MM.1S (cell line): ENCODE results near the gene SDR9C7.

Experiments used
- DNase-seq: peaks from one replicate; pipeline ENCODE4 v3.0.0-alpha.2; 2015
- H2AFZ ChIP-seq: fragments of 300-600 bp; sonication (generic); 2 replicates; pipeline ENCODE4 v1.6.0; 2016; ENCODE audit warnings: antibody characterized with exemption, low read length
- H3F3A ChIP-seq: fragments of 300-600 bp; sonication (generic); 2 replicates; pipeline ENCODE4 v1.6.1; 2016; ENCODE audit warnings: mild to moderate bottlenecking, antibody characterized with exemption, low read length, moderate library complexity, mixed read lengths; ENCODE audit not compliant: insufficient read depth
- H3K27ac ChIP-seq: fragments of 300-600 bp; sonication (generic); 2 replicates; pipeline ENCODE4 v1.5.1; 2016; ENCODE audit warnings: mild to moderate bottlenecking, low read length
- H3K27me3 ChIP-seq: fragments of 300-600 bp; sonication (generic); replicated peaks from 2 replicates; pipeline ENCODE4 v1.6.0; 2016; ENCODE audit warnings: low read length; ENCODE audit not compliant: insufficient read depth
- H3K36me3 ChIP-seq: fragments of 300-600 bp; sonication (generic); replicated peaks from 2 replicates; pipeline ENCODE4 v1.6.1; 2016; ENCODE audit warnings: mild to moderate bottlenecking, low read length, mixed read lengths; ENCODE audit not compliant: insufficient read depth
- H3K4me1 ChIP-seq: fragments of 300-600 bp; sonication (generic); 2 replicates; pipeline ENCODE4 v1.6.1; 2016; ENCODE audit warnings: low read length, mixed read lengths
- H3K4me2 ChIP-seq: fragments of 300-600 bp; sonication (generic); 2 replicates; pipeline ENCODE4 v1.6.0; 2016; ENCODE audit warnings: low read depth, low read length
- H3K4me3 ChIP-seq: fragments of 300-600 bp; sonication (generic); 2 replicates; pipeline ENCODE4 v1.5.1; 2016; ENCODE audit warnings: low read length, mixed read lengths
- H3K79me2 ChIP-seq: fragments of 300-600 bp; sonication (generic); 2 replicates; pipeline ENCODE4 v1.6.1; 2016; ENCODE audit warnings: mixed run types, low read length, mixed read lengths
- H3K9ac ChIP-seq: fragments of 300-600 bp; sonication (generic); 2 replicates; pipeline ENCODE4 v1.6.1; 2016; ENCODE audit warnings: low read length, mixed read lengths
- H3K9me2 ChIP-seq: fragments of 300-600 bp; sonication (generic); replicated peaks from 2 replicates; pipeline ENCODE4 v1.6.1; 2016; ENCODE audit warnings: mild to moderate bottlenecking, low read length, mixed read lengths; ENCODE audit not compliant: insufficient read depth
- H3K9me3 ChIP-seq: fragments of 300-600 bp; sonication (generic); replicated peaks from 2 replicates; pipeline ENCODE4 v1.6.1; 2016; ENCODE audit warnings: mild to moderate bottlenecking, low read length, mixed read lengths; ENCODE audit not compliant: insufficient read depth
- H4K20me1 ChIP-seq: fragments of 300-600 bp; sonication (generic); 2 replicates; pipeline ENCODE4 v1.6.1; 2016; ENCODE audit warnings: mild to moderate bottlenecking, low read length, moderate library complexity, mixed read lengths; ENCODE audit not compliant: insufficient read depth
- EZH2 ChIP-seq: fragments of 300-600 bp; sonication (generic); optimal IDR thresholded peaks from 2 replicates; pipeline ENCODE3; 2017; ENCODE audit warnings: low read depth, mild to moderate bottlenecking, antibody characterized with exemption, low read length, mixed read lengths
- EZH2phosphoT487 ChIP-seq: fragments of 300-600 bp; sonication (generic); IDR thresholded peaks from 2 replicates; pipeline ENCODE4 v1.6.1; 2018; ENCODE audit warnings: antibody characterized with exemption, low read length
- TF ChIP-seq, protein P1 (sequence below): fragments of 300-600 bp; sonication (generic); IDR thresholded peaks from 2 replicates; pipeline ENCODE4 v1.5.1; 2016; ENCODE audit warnings: antibody characterized with exemption, low read length, mixed read lengths

The SDR9C7 gene

DNA sequence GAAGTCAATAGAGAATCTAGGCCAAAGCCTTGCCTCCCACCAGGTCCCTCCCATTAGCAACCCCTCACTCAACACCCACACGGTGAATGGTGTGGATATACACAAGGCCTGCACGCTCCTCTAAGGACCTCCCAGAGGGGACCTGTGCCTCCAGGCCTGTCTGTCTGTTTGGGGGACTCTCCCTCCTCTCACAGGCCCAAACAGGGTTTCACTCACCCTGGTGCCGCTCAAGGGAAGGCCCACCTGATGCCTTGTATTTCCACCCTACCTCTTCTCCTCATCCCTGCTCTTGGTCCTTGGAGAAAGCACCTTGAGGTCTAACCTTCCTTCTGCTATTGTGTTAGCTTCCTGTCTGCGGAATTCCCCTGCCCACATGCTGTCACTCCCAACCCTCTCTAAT lies 4.4 kb downstream of the SDR9C7 start:
- no peaks in the 10 kb centered on the region for H3K79me2 ChIP-seq
- H3K9ac ChIP-seq: no peak overlapping the region

DNA sequence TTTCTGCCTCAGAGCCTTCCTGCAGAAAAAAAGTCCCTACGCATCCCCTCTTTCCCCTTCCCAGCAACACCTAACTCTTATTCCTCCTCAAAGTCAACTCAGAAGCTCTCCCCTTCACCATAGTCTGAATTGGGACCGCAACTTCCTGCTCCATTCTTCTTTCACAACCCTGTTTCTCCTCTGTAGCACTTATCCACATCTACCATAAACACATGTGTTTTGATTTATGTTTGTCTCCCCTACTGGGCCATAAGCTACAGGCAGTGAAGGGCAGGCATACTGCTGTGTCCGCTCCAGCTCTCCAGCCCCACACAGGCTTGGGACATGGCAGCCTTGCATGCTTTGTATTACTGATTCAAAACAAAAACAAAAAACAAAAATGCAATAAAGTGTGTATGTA lies 5.9 kb downstream of the SDR9C7 start:
- H3K27ac ChIP-seq: no peak overlapping the region
- no peak for DNase-seq

More for the DNA sequence above, 4.4 kb downstream of the SDR9C7 start:
- no peaks in the 10 kb centered on the region for H3K9me2 ChIP-seq
- no peak overlapping the region for H3K4me2 ChIP-seq
- H3K4me1 ChIP-seq: no peaks in the 10 kb centered on the region
- no peak for TF ChIP-seq EZH2
- TF ChIP-seq, protein P1, sequence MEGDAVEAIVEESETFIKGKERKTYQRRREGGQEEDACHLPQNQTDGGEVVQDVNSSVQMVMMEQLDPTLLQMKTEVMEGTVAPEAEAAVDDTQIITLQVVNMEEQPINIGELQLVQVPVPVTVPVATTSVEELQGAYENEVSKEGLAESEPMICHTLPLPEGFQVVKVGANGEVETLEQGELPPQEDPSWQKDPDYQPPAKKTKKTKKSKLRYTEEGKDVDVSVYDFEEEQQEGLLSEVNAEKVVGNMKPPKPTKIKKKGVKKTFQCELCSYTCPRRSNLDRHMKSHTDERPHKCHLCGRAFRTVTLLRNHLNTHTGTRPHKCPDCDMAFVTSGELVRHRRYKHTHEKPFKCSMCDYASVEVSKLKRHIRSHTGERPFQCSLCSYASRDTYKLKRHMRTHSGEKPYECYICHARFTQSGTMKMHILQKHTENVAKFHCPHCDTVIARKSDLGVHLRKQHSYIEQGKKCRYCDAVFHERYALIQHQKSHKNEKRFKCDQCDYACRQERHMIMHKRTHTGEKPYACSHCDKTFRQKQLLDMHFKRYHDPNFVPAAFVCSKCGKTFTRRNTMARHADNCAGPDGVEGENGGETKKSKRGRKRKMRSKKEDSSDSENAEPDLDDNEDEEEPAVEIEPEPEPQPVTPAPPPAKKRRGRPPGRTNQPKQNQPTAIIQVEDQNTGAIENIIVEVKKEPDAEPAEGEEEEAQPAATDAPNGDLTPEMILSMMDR: no peak
- no peak for TF ChIP-seq EZH2phosphoT487
- H2AFZ ChIP-seq: no peak overlapping the region
- H3K27me3 ChIP-seq: no peaks in the 10 kb centered on the region
- H4K20me1 ChIP-seq: no peaks in the 10 kb centered on the region
- no peaks in the 10 kb centered on the region for H3F3A ChIP-seq
- no peak overlapping the region for H3K4me3 ChIP-seq
- H3K27ac ChIP-seq: no peak overlapping the region
- no peaks in the 10 kb centered on the region for H3K36me3 ChIP-seq
- H3K9me3 ChIP-seq: no peaks in the 10 kb centered on the region
- no peak for DNase-seq

DNA sequence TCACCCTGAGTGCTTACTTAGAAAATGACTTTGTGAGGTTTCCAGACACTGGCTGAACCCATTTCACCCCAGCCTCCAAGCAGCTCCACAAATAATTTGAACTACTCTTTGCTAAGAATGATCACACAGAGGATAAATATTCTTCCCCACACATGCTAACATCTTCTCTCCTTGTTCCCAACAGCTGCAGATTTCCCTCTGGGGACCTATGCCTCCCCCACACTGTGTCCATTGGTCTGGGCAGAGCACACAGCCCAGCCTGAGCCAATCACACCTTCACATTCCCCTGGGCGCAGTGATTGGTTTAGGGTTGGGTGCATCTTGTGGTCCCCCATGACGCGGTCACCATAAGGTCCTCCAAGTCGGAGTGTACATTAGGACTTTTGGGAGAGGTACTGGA lies 6.9 kb downstream of the SDR9C7 start:
- Histone ChIP-seq H3K9me3 (no peaks in the 10 kb centered on the region), H3K79me2 (no peaks in the 10 kb centered on the region), H4K20me1 (no peaks in the 10 kb centered on the region), H3K4me3 (no peak overlapping the region), H3K9ac (no peak overlapping the region), H3K27me3 (no peaks in the 10 kb centered on the region), H3K36me3 (no peaks in the 10 kb centered on the region), H3K4me2 (no peak overlapping the region), H3F3A (no peaks in the 10 kb centered on the region), H2AFZ (no peak overlapping the region), H3K27ac (no peak overlapping the region), H3K4me1 (no peaks in the 10 kb centered on the region), H3K9me2 (no peaks in the 10 kb centered on the region)
- TF ChIP-seq, protein P1: no peak
- no peak for DNase-seq

More for the DNA sequence above, 5.9 kb downstream of the SDR9C7 start:
- no peaks in the 10 kb centered on the region for H3K9me3 ChIP-seq
- H3K4me2 ChIP-seq: no peak overlapping the region
- H3K4me3 ChIP-seq: no peak overlapping the region
- no peak overlapping the region for H3K9ac ChIP-seq
- no peaks in the 10 kb centered on the region for H3F3A ChIP-seq
- no peaks in the 10 kb centered on the region for H4K20me1 ChIP-seq
- H3K36me3 ChIP-seq: no peaks in the 10 kb centered on the region
- H3K4me1 ChIP-seq: no peaks in the 10 kb centered on the region
- no peak overlapping the region for H2AFZ ChIP-seq
- no peak for TF ChIP-seq EZH2phosphoT487
- TF ChIP-seq EZH2: no peak
- TF ChIP-seq, protein P1: no peak
- no peaks in the 10 kb centered on the region for H3K79me2 ChIP-seq
- no peaks in the 10 kb centered on the region for H3K27me3 ChIP-seq
- no peaks in the 10 kb centered on the region for H3K9me2 ChIP-seq
